NT2/D1 (cell line): ENCODE results near the gene SEC14L1.

Source experiments
- SUZ12 ChIP-seq: IDR thresholded peaks from 2 replicates; pipeline ENCODE4 v1.6.1; 2011; ENCODE audit not compliant: insufficient read length, insufficient read depth; ENCODE audit errors: extremely low read depth
- YY1 ChIP-seq: IDR thresholded peaks from 2 replicates; pipeline ENCODE4 v1.6.1; 2011; ENCODE audit not compliant: insufficient read length, insufficient read depth
- ZNF274 ChIP-seq: IDR thresholded peaks from 2 replicates; pipeline ENCODE4 v1.6.1; 2011; ENCODE audit warnings: mild to moderate bottlenecking, low read depth, low read length

GRCh38 chr17:77173104-77173503 is 32.3 kb downstream of the SEC14L1 start:
- TF ChIP-seq ZNF274 (no peak), YY1 (no peak), SUZ12 (no peak)
